Liver (tissue), 9 donors: ENCODE measurements around the gene JAKMIP1. TPM values are rescaled to one million over a fixed set of nuclear protein-coding genes. Genes with fewer than 3 reads are reported as not detected.

Experiments
- DNase-seq: peaks from one replicate; pipeline ENCODE4 v3.0.0-alpha.2; 2017; ENCODE audit warnings: low spot score
- H3K27ac ChIP-seq, 2 donors: one replicate each; pipeline ENCODE4 v1.7.0; 2013; ENCODE audit warnings: inconsistent platforms in 2 of 2, low read length in 2 of 2, control low read depth in 1 of 2, low read depth in 1 of 2, mild to moderate bottlenecking in 1 of 2
- H3K27me3 ChIP-seq, 4 donors: one replicate each; pipeline versions ENCODE4 v1.6.1 to v1.7.0; 2013; ENCODE audit warnings: low read length in 3 of 4, inconsistent platforms in 1 of 4, mild to moderate bottlenecking in 1 of 4, moderate library complexity in 1 of 4; ENCODE audit not compliant: control insufficient read depth in 4 of 4, insufficient read depth in 4 of 4
- H3K36me3 ChIP-seq, 4 donors: one replicate each; pipeline versions ENCODE4 v1.6.1 to v1.7.0; 2013; ENCODE audit warnings: low read length in 3 of 4, mild to moderate bottlenecking in 3 of 4, low read depth in 1 of 4, moderate library complexity in 1 of 4; ENCODE audit not compliant: control insufficient read depth in 4 of 4, insufficient read depth in 3 of 4
- H3K4me1 ChIP-seq, 4 donors: one replicate each; pipeline versions ENCODE4 v1.6.1 to v1.7.0; 2013; ENCODE audit warnings: low read length in 3 of 4, mild to moderate bottlenecking in 3 of 4, moderate library complexity in 1 of 4; ENCODE audit not compliant: control insufficient read depth in 4 of 4, insufficient read depth in 4 of 4
- H3K4me3 ChIP-seq, 3 donors: one replicate each; pipeline versions ENCODE4 v1.6.1 to v1.7.0; 2013; ENCODE audit warnings: low read length in 3 of 3, control low read depth in 1 of 3, low read depth in 1 of 3, mild to moderate bottlenecking in 1 of 3
- H3K9ac ChIP-seq, 2 donors: one replicate each; pipeline ENCODE4 v1.7.0; 2013; ENCODE audit warnings: low read length in 2 of 2, mild to moderate bottlenecking in 2 of 2, moderate library complexity in 2 of 2, control low read depth in 1 of 2, low read depth in 1 of 2
- H3K9me3 ChIP-seq, 4 donors: one replicate each; pipeline versions ENCODE4 v1.6.1 to v1.7.0; 2013; ENCODE audit warnings: low read length in 3 of 4; ENCODE audit not compliant: control insufficient read depth in 4 of 4
- ATF3 ChIP-seq: IDR thresholded peaks from 2 replicates; pipeline ENCODE4 v1.6.1; 2016; ENCODE audit warnings: antibody characterized with exemption
- CTCF ChIP-seq: fragments of 150-350 bp; IDR thresholded peaks from 2 replicates; pipeline ENCODE4 v1.5.1; 2017; ENCODE audit warnings: improper control_type of control experiment, low read depth, low read length; ENCODE audit not compliant: missing input control
- EGR1 ChIP-seq, 2 donors: IDR thresholded peaks; 2 replicates each; pipeline ENCODE4 v1.6.1; 2016 to 2018; ENCODE audit warnings: antibody characterized with exemption in 2 of 2, low read depth in 2 of 2
- FOXA2 ChIP-seq: IDR thresholded peaks from 2 replicates; pipeline ENCODE4 v1.6.1; 2016; ENCODE audit warnings: antibody characterized with exemption
- GABPA ChIP-seq, 2 donors: IDR thresholded peaks in 1 of 2; conservative IDR thresholded peaks in 1 of 2; 2 replicates each; pipeline ENCODE4 v1.6.1; 2016; ENCODE audit warnings: antibody characterized with exemption in 2 of 2, mild to moderate bottlenecking in 1 of 2, moderate library complexity in 1 of 2
- HNF4A ChIP-seq, 2 donors: conservative IDR thresholded peaks; 2 replicates each; pipeline ENCODE4 v1.6.1; 2016; ENCODE audit warnings: antibody characterized with exemption in 2 of 2, mild to moderate bottlenecking in 2 of 2
- HNF4G ChIP-seq: IDR thresholded peaks from 2 replicates; pipeline ENCODE4 v1.6.1; 2016; ENCODE audit warnings: antibody characterized with exemption
- JUND ChIP-seq, 2 donors: IDR thresholded peaks; 2 replicates each; pipeline ENCODE4 v1.6.1; 2016; ENCODE audit warnings: antibody characterized with exemption in 2 of 2
- NR2F2 ChIP-seq: IDR thresholded peaks from 2 replicates; pipeline ENCODE4 v1.6.1; 2016; ENCODE audit warnings: antibody characterized with exemption
- RAD21 ChIP-seq, 2 donors: IDR thresholded peaks; 2 replicates each; pipeline ENCODE4 v1.6.1; 2016; ENCODE audit warnings: antibody characterized with exemption in 2 of 2, mild to moderate bottlenecking in 2 of 2
- RXRA ChIP-seq, 2 donors: IDR thresholded peaks; 2 replicates each; pipeline ENCODE4 v1.6.1; 2017 to 2018; ENCODE audit warnings: antibody characterized with exemption in 2 of 2, mild to moderate bottlenecking in 1 of 2
- SP1 ChIP-seq: IDR thresholded peaks from 2 replicates; pipeline ENCODE4 v1.6.1; 2018; ENCODE audit warnings: antibody characterized with exemption, mild to moderate bottlenecking
- TAF1 ChIP-seq: conservative IDR thresholded peaks from 2 replicates; pipeline ENCODE4 v1.6.1; 2016; ENCODE audit warnings: antibody characterized with exemption, mild to moderate bottlenecking
- YY1 ChIP-seq: IDR thresholded peaks from 2 replicates; pipeline ENCODE4 v1.6.1; 2016; ENCODE audit warnings: antibody characterized with exemption, mild to moderate bottlenecking
- WGBS: extraction: QIAGEN DNeasy Blood & Tissue Kit; methylation state at CpG from one replicate; pipeline ENCODE4 v1.1.7; 2013; 5-methylcytosine and 5-hydroxymethylcytosine counted together
- polyA plus RNA-seq, 2 donors: library from polyadenylated mRNA; stranded (reverse) in 1 of 2; unstranded in 1 of 2; fragments of 200-250 nt in 1 of 2; fragments of >200 nt in 1 of 2; fragmentation: Nextera tagmentation in 1 of 2; extraction: Ambion mirVana in 1 of 2; gene quantifications; one replicate each; pipeline versions ENCODE4 v1.2.1 to v1.2.3, GENCODE V29; 2013 to 2015
- total RNA-seq, 2 donors: library from RNA; depleted of rRNA; stranded (reverse); fragments of >200 nt; gene quantifications; one replicate each; pipeline ENCODE4 v1.2.3, GENCODE V29; 2014
- TF ChIP-seq, protein P1 (sequence below): IDR thresholded peaks from 2 replicates; pipeline ENCODE4 v1.6.1; 2016; ENCODE audit warnings: antibody characterized with exemption, mild to moderate bottlenecking
- donor health status: healthy.
- donor health status: healthy.
- donor health status: healthy.
- donor health status: healthy.
- donor health status: healthy.

JAKMIP1 gene
- total and polyA plus RNA-seq, 4 donors: 0.08 to 0.50 TPM; not detected in 2

- 54% methylated on average over 10 of the region's 10 CpGs for WGBS
- no peak for DNase-seq
- H3K4me3 ChIP-seq: no peak overlapping the region
Observed at GRCh38 chr4:6017030-6017429, 183.3 kb downstream of the JAKMIP1 start.

GRCh38 chr4:6013564-6013963, 186.8 kb downstream of the JAKMIP1 start:
- H3K27me3 ChIP-seq: peaks cover 0 to 3% (median 0%) of the 10 kb centered on the region in 4 donors
- WGBS: 89% methylated on average over 12 of the region's 12 CpGs
- H3K4me3 ChIP-seq: no peak overlapping the region
- no peak overlapping the region for H3K9ac ChIP-seq
- H3K36me3 ChIP-seq: no peaks in the 10 kb centered on the region
- no peaks in the 10 kb centered on the region for H3K4me1 ChIP-seq
- no peak for DNase-seq
- H3K27ac ChIP-seq: no peak overlapping the region
- no peak for TF ChIP-seq HNF4A (conservative IDR thresholded peaks at IDR 0.05)
- TF ChIP-seq HNF4G: no peak
- TF ChIP-seq RXRA (IDR thresholded peaks at IDR 0.05): no peak
- no peak for TF ChIP-seq FOXA2
- TF ChIP-seq SP1: no peak
- TF ChIP-seq, protein P1, sequence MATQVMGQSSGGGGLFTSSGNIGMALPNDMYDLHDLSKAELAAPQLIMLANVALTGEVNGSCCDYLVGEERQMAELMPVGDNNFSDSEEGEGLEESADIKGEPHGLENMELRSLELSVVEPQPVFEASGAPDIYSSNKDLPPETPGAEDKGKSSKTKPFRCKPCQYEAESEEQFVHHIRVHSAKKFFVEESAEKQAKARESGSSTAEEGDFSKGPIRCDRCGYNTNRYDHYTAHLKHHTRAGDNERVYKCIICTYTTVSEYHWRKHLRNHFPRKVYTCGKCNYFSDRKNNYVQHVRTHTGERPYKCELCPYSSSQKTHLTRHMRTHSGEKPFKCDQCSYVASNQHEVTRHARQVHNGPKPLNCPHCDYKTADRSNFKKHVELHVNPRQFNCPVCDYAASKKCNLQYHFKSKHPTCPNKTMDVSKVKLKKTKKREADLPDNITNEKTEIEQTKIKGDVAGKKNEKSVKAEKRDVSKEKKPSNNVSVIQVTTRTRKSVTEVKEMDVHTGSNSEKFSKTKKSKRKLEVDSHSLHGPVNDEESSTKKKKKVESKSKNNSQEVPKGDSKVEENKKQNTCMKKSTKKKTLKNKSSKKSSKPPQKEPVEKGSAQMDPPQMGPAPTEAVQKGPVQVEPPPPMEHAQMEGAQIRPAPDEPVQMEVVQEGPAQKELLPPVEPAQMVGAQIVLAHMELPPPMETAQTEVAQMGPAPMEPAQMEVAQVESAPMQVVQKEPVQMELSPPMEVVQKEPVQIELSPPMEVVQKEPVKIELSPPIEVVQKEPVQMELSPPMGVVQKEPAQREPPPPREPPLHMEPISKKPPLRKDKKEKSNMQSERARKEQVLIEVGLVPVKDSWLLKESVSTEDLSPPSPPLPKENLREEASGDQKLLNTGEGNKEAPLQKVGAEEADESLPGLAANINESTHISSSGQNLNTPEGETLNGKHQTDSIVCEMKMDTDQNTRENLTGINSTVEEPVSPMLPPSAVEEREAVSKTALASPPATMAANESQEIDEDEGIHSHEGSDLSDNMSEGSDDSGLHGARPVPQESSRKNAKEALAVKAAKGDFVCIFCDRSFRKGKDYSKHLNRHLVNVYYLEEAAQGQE: no peak
- TF ChIP-seq ATF3: no peak
- TF ChIP-seq YY1: no peak
- no peak for TF ChIP-seq GABPA (IDR thresholded peaks at IDR 0.05 in 1 of 2, conservative IDR thresholded peaks at IDR 0.05 in 1 of 2)
- TF ChIP-seq TAF1: no peak
- no peaks in the 10 kb centered on the region for H3K9me3 ChIP-seq

More at GRCh38 chr4:6017030-6017429, 183.3 kb downstream of the JAKMIP1 start:
- H3K4me1 ChIP-seq: no peaks in the 10 kb centered on the region
- no peak overlapping the region for H3K9ac ChIP-seq
- no peak overlapping the region for H3K27ac ChIP-seq
- no peaks in the 10 kb centered on the region for H3K27me3 ChIP-seq
- no peaks in the 10 kb centered on the region for H3K9me3 ChIP-seq
- H3K36me3 ChIP-seq: no peaks in the 10 kb centered on the region
- no peak for TF ChIP-seq HNF4G
- no peak for TF ChIP-seq RAD21 (IDR thresholded peaks at IDR 0.05)
- TF ChIP-seq EGR1 (IDR thresholded peaks at IDR 0.05; ENCODE audit: low read depth in 2 of 2): no peak
- TF ChIP-seq SP1: no peak
- no peak for TF ChIP-seq FOXA2
- TF ChIP-seq NR2F2: no peak
- TF ChIP-seq JUND (IDR thresholded peaks at IDR 0.05): no peak
- TF ChIP-seq YY1: no peak
- no peak for TF ChIP-seq CTCF
- no peak for TF ChIP-seq ATF3
- no peak for TF ChIP-seq HNF4A (conservative IDR thresholded peaks at IDR 0.05)
- no peak for TF ChIP-seq RXRA (IDR thresholded peaks at IDR 0.05)
- no peak for TF ChIP-seq TAF1
- TF ChIP-seq GABPA (IDR thresholded peaks at IDR 0.05 in 1 of 2, conservative IDR thresholded peaks at IDR 0.05 in 1 of 2): no peak
